ENCODE results near the gene KRTAP4-8. TPM values are rescaled to one million over a fixed set of nuclear protein-coding genes. Genes with fewer than 3 reads are reported as not detected.
"Not testable (repeated sequence)": the region's sequence is repeated elsewhere in the genome, so short reads cannot be mapped to it uniquely, and the experiment has no call there.

Gene KRTAP4-8
- total RNA-seq, 1 experiment from 2014 or later: not detected

- no peak for TF ChIP-seq JAZF1 (CRISPR knock-in tag; IDR thresholded peaks at IDR 0.05)
Measured at GRCh38 chr17:41098481-41098880, 539 bp upstream of the KRTAP4-8 start (continued).

GRCh38 chr17:41096055-41096454, 1.9 kb downstream of the KRTAP4-8 start:
- no peaks in the 10 kb centered on the region for H3K27me3 Mint-ChIP-seq (ENCODE audit: low read depth)
- peaks cover 25% of the 10 kb centered on the region for H3K4me1 Mint-ChIP-seq
- peaks cover 32% of the 10 kb centered on the region for H3K36me3 Mint-ChIP-seq
- TF ChIP-seq CREB1 (CRISPR knock-in tag; IDR thresholded peaks at IDR 0.05): no peak
- no peak for TF ChIP-seq OVOL2 (CRISPR knock-in tag; IDR thresholded peaks at IDR 0.05; ENCODE audit: borderline replicate concordance)
- TF ChIP-seq, protein P1, sequence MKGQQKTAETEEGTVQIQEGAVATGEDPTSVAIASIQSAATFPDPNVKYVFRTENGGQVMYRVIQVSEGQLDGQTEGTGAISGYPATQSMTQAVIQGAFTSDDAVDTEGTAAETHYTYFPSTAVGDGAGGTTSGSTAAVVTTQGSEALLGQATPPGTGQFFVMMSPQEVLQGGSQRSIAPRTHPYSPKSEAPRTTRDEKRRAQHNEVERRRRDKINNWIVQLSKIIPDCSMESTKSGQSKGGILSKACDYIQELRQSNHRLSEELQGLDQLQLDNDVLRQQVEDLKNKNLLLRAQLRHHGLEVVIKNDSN (CRISPR knock-in tag; IDR thresholded peaks at IDR 0.05): no peak
- TF ChIP-seq EMX1 (CRISPR knock-in tag; IDR thresholded peaks at IDR 0.05): no peak
- TF ChIP-seq, protein P2, sequence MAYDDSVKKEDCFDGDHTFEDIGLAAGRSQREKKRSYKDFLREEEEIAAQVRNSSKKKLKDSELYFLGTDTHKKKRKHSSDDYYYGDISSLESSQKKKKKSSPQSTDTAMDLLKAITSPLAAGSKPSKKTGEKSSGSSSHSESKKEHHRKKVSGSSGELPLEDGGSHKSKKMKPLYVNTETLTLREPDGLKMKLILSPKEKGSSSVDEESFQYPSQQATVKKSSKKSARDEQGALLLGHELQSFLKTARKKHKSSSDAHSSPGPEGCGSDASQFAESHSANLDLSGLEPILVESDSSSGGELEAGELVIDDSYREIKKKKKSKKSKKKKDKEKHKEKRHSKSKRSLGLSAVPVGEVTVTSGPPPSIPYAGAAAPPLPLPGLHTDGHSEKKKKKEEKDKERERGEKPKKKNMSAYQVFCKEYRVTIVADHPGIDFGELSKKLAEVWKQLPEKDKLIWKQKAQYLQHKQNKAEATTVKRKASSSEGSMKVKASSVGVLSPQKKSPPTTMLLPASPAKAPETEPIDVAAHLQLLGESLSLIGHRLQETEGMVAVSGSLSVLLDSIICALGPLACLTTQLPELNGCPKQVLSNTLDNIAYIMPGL (CRISPR knock-in tag; IDR thresholded peaks at IDR 0.05): no peak
- no peak for TF ChIP-seq NR1H2 (CRISPR knock-in tag; IDR thresholded peaks at IDR 0.05)
- TF ChIP-seq, protein P3, sequence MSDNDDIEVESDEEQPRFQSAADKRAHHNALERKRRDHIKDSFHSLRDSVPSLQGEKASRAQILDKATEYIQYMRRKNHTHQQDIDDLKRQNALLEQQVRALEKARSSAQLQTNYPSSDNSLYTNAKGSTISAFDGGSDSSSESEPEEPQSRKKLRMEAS (CRISPR knock-in tag; IDR thresholded peaks at IDR 0.05): no peak
- no peak for TF ChIP-seq ZNF232 (CRISPR knock-in tag; IDR thresholded peaks at IDR 0.05)
- TF ChIP-seq USF2 (CRISPR knock-in tag; IDR thresholded peaks at IDR 0.05): no peak
- TF ChIP-seq ELF4 (CRISPR knock-in tag; IDR thresholded peaks at IDR 0.05; ENCODE audit: low read depth): no peak
- no peak for TF ChIP-seq CREM (CRISPR knock-in tag; IDR thresholded peaks at IDR 0.05)
- TF ChIP-seq, protein P4, sequence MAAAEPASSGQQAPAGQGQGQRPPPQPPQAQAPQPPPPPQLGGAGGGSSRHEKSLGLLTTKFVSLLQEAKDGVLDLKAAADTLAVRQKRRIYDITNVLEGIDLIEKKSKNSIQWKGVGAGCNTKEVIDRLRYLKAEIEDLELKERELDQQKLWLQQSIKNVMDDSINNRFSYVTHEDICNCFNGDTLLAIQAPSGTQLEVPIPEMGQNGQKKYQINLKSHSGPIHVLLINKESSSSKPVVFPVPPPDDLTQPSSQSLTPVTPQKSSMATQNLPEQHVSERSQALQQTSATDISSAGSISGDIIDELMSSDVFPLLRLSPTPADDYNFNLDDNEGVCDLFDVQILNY (CRISPR knock-in tag; IDR thresholded peaks at IDR 0.05): no peak
- no peak for TF ChIP-seq GRHL2 (CRISPR knock-in tag; IDR thresholded peaks at IDR 0.05; ENCODE audit: insufficient replicate concordance, severe bottlenecking)
- TF ChIP-seq ZNF396 (CRISPR knock-in tag; IDR thresholded peaks at IDR 0.05; ENCODE audit: borderline replicate concordance): no peak
- TF ChIP-seq NR2C2 (CRISPR knock-in tag; IDR thresholded peaks at IDR 0.05): no peak
- H3K27ac Mint-ChIP-seq: no peak overlapping the region
- H3K4me3 Mint-ChIP-seq: no peak overlapping the region
- H3K9me3 Mint-ChIP-seq: peaks cover 43% of the 10 kb centered on the region
- POLR2A ChIA-PET: no interaction called here
- CTCF ChIA-PET: interaction anchor here (0.8 kb wide), 1 partner anchor 553 kb away, joined by 5 read pairs; no protein-coding TSS in a partner anchor
- ATAC-seq (no peak), DNase-seq (ENCODE audit: low spot score) (no peak)

GRCh38 chr17:41088760-41089352, 9.1 kb downstream of the KRTAP4-8 start:
- Mint-ChIP-seq H3K9me3 (peaks cover 26% of the 10 kb centered on the region), H3K4me1 (peaks cover 23% of the 10 kb centered on the region), H3K36me3 (peaks cover 25% of the 10 kb centered on the region)
- CTCF ChIA-PET; DNase-seq (ENCODE audit: low spot score); H3K27ac Mint-ChIP-seq; POLR2A ChIA-PET; ATAC-seq; H3K27me3 Mint-ChIP-seq (ENCODE audit: low read depth); H3K4me3 Mint-ChIP-seq: not testable (repeated sequence)

DNA sequence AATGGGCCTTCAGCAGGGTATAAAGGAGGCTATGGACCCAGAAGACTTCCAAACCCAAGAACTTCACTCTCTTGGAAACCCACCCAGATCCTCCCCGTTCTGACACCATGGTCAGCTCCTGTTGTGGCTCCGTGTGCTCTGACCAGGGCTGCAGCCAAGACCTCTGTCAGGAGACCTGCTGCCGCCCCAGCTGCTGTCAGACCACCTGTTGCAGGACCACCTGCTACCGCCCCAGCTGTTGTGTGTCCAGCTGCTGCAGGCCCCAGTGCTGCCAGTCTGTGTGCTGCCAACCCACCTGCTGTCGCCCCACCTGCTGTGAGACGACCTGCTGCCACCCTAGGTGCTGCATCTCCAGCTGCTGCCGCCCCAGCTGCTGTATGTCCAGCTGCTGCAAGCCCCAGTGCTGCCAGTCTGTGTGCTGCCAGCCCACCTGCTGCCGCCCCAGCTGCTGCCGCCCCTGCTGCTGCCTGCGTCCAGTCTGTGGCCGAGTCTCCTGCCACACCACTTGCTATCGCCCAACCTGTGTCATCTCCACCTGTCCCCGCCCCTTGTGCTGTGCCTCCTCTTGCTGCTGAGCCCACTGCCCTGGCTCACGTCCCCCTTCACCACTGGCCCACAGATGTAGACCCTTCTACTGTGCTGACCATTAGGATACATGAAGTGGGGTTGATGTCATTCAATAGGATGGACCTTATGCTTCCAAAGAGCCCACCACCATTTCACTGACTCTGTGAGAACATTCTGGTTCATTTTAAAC, 13.7 kb downstream of the KRTAP4-8 start, which contains the start of gene KRTAP4-7:
KRTAP4-7 (plus strand) TSS at position 51 of the 757 bp plus-strand sequence; CDS start at position 108, 57 bp downstream.
- CTCF ChIA-PET: not testable (repeated sequence)

DNA sequence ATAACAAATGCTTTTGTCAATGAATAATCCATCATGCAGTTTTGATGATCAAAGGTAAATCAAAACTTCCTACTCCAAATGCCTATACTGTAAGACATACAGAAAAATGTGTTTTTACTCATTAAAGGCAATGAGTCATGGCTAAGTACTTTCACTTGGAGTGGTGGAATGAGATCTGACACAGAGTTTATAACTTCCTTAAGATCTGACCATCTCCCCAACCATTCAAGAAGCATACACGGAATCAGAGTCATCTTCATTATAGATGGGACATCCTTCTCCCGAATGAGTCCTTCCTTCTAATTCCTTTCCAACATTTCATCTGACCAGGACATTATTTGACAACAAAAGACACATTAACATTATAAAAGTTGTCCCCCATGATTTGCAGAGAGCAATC, 14.5 kb downstream of the KRTAP4-8 start:
- ATAC-seq, H3K27ac Mint-ChIP-seq: not testable (repeated sequence)

More for the DNA sequence above, 13.7 kb downstream of the KRTAP4-8 start, which contains the start of gene KRTAP4-7:
- DNase-seq (ENCODE audit: low spot score); H3K9me3 Mint-ChIP-seq; POLR2A ChIA-PET; ATAC-seq; H3K27me3 Mint-ChIP-seq (ENCODE audit: low read depth); H3K27ac Mint-ChIP-seq; H3K4me3 Mint-ChIP-seq; H3K36me3 Mint-ChIP-seq: not testable (repeated sequence)
- peaks cover 23% of the 10 kb centered on the region for H3K4me1 Mint-ChIP-seq

More for the DNA sequence above, 14.5 kb downstream of the KRTAP4-8 start:
- DNase-seq (ENCODE audit: low spot score); H3K36me3 Mint-ChIP-seq; H3K4me3 Mint-ChIP-seq; CTCF ChIA-PET; H3K9me3 Mint-ChIP-seq; POLR2A ChIA-PET; H3K27me3 Mint-ChIP-seq (ENCODE audit: low read depth): not testable (repeated sequence)
- peaks cover 17% of the 10 kb centered on the region for H3K4me1 Mint-ChIP-seq
